GM10266 (cell line): ENCODE measurements around the gene IDH2.

ENCODE experiments used
- DNase-seq: peaks from one replicate; pipeline ENCODE4 v3.0.0; 2012; ENCODE audit errors: extremely low spot score
- CTCF ChIP-seq: IDR thresholded peaks from 2 replicates; pipeline ENCODE4 v1.5.1; 2012; ENCODE audit warnings: mild to moderate bottlenecking, low read depth; ENCODE audit not compliant: control insufficient read depth, insufficient read depth; ENCODE audit errors: missing control alignments

The IDH2 gene

GRCh38 chr15:90090226-90090848, 11.9 kb downstream of the IDH2 start:
- no peak for DNase-seq
- TF ChIP-seq CTCF = no peak

- no peak for DNase-seq
- TF ChIP-seq CTCF = no peak
These were observed 14.7 kb downstream of the IDH2 start for GRCh38 chr15:90087454-90088154.

- peak; percentile 80 for TF ChIP-seq CTCF
- DNase-seq = peak; percentile 70
These were observed 15.4 kb downstream of the IDH2 start for GRCh38 chr15:90086868-90087268.

- DNase-seq = no peak
- no peak for TF ChIP-seq CTCF
These were observed 16.7 kb downstream of the IDH2 start for GRCh38 chr15:90085565-90085964.

- TF ChIP-seq CTCF = no peak
- DNase-seq = no peak
These were observed 17.3 kb downstream of the IDH2 start for GRCh38 chr15:90084876-90085423.

- DNase-seq = no peak
- TF ChIP-seq CTCF = no peak
These were observed 18.2 kb downstream of the IDH2 start for GRCh38 chr15:90083954-90084607.

GRCh38 chr15:90083419-90083818, 18.8 kb downstream of the IDH2 start:
- no peak for DNase-seq
- TF ChIP-seq CTCF = no peak
